HepG2 (cell line): Measurements from ENCODE around the gene PRPSAP1. TPM values are rescaled to one million over a fixed set of nuclear protein-coding genes. Genes with fewer than 3 reads are reported as not detected.

ENCODE experiments used
- ARID3A ChIP-seq: IDR thresholded peaks from 2 replicates; pipeline ENCODE4 v1.6.1; 2012; ENCODE audit warnings: low read depth, low read length, improper control_type of control experiment
- EED ChIP-seq: sonication (generic); formaldehyde crosslinking; IDR thresholded peaks from 2 replicates; pipeline ENCODE4 v1.5.0; 2020; ENCODE audit warnings: mild to moderate bottlenecking, missing genetic modification reagents
- ERF ChIP-seq: IDR thresholded peaks from 2 replicates; pipeline ENCODE4 v1.6.1; 2018; ENCODE audit warnings: missing biosample characterization, missing genetic modification reagents
- GATAD2A ChIP-seq: IDR thresholded peaks from 2 replicates; pipeline ENCODE4 v1.6.1; 2016
- HHEX ChIP-seq: IDR thresholded peaks from 2 replicates; pipeline ENCODE4 v1.6.1; 2016; ENCODE audit warnings: control low read depth
- HOXA3 ChIP-seq: sonication (generic); formaldehyde crosslinking; IDR thresholded peaks from 2 replicates; pipeline ENCODE4 v1.5.0; 2020; ENCODE audit warnings: missing genetic modification reagents
- MXI1 ChIP-seq: IDR thresholded peaks from 3 replicates; pipeline ENCODE4 v1.6.1; 2012; ENCODE audit warnings: low read depth, low read length, inconsistent platforms, borderline replicate concordance
- NR2F2 ChIP-seq: IDR thresholded peaks from 2 replicates; pipeline ENCODE4 v1.6.1; 2012; ENCODE audit warnings: low read depth, inconsistent platforms, borderline replicate concordance
- POGK ChIP-seq: sonication (generic); formaldehyde crosslinking; conservative IDR thresholded peaks from 2 replicates; pipeline ENCODE4 v1.8.0; 2022; ENCODE audit warnings: mild to moderate bottlenecking, moderate library complexity, missing genetic modification reagents
- SALL2 ChIP-seq: sonication (generic); formaldehyde crosslinking; IDR thresholded peaks from 2 replicates; pipeline ENCODE4 v1.8.1; 2023; ENCODE audit warnings: mild to moderate bottlenecking, missing genetic modification reagents, inconsistent platforms
- SAP130 ChIP-seq: IDR thresholded peaks from 2 replicates; pipeline ENCODE4 v1.6.1; 2016; ENCODE audit warnings: low read depth
- SIX1 ChIP-seq: sonication (generic); formaldehyde crosslinking; IDR thresholded peaks from 2 replicates; pipeline ENCODE4 v1.4.0; 2020; ENCODE audit warnings: missing genetic modification reagents, borderline replicate concordance
- SKI ChIP-seq: fragments of 450-650 bp; IDR thresholded peaks from one replicate; pipeline ENCODE4 v1.6.1; 2018; ENCODE audit warnings: mild to moderate bottlenecking; ENCODE audit not compliant: partially characterized antibody
- SMC3 ChIP-seq: IDR thresholded peaks from 2 replicates; pipeline ENCODE4 v1.6.1; 2011; ENCODE audit warnings: low read length, improper control_type of control experiment
- TFE3 ChIP-seq: IDR thresholded peaks from 2 replicates; pipeline ENCODE4 v1.6.1; 2016
- THAP11 ChIP-seq: IDR thresholded peaks from 2 replicates; pipeline ENCODE4 v1.6.1; 2016; ENCODE audit warnings: missing biosample characterization, missing genetic modification reagents
- ZGPAT ChIP-seq: IDR thresholded peaks from 2 replicates; pipeline ENCODE4 v1.6.1; 2016; ENCODE audit warnings: mild to moderate bottlenecking
- ZNF75D ChIP-seq: sonication (generic); formaldehyde crosslinking; IDR thresholded peaks from 2 replicates; pipeline ENCODE4 v1.8.1; 2023; ENCODE audit warnings: missing genetic modification reagents, mild to moderate bottlenecking, borderline replicate concordance
- ZNF770 ChIP-seq: sonication (generic); formaldehyde crosslinking; IDR thresholded peaks from 2 replicates; pipeline ENCODE4 v1.5.0; 2020; ENCODE audit warnings: mild to moderate bottlenecking, missing genetic modification reagents
- polyA plus RNA-seq, 8 experiments: library from polyadenylated mRNA; depleted of rRNA in 3 of 8; stranded (reverse) in 7 of 8; unstranded in 1 of 8; fragments of >200 nt; fragmentation: Illumina TruSeq in 4 of 8; extraction: Trizol in 4 of 8; gene quantifications; 2 replicates each; pipeline versions ENCODE4 v1.2.1 to v1.2.3, GENCODE V29; 2011 to 2016; ENCODE audit warnings: low read depth in 4 of 8, missing spikeins in 1 of 8, mixed read lengths in 1 of 8; ENCODE audit not compliant: insufficient read depth in 1 of 8
- total RNA-seq, 5 experiments: library from RNA; depleted of rRNA; stranded (reverse); fragments of >200 nt; fragmentation: Illumina TruSeq; extraction: Trizol; gene quantifications; 2 replicates each; pipeline ENCODE4 v1.2.3, GENCODE V29; 2016; ENCODE audit warnings: low read depth in 1 of 5
- TF ChIP-seq, protein P1 (sequence below): sonication (generic); formaldehyde crosslinking; IDR thresholded peaks from 2 replicates; pipeline ENCODE4 v1.4.0; 2020; ENCODE audit warnings: missing genetic modification reagents

Gene PRPSAP1
- total and polyA plus RNA-seq, 2 of the 13 experiments (the other 11 are each of a cell fraction or from before 2014, with no cell fraction given) = 91.1 to 314 TPM

DNA sequence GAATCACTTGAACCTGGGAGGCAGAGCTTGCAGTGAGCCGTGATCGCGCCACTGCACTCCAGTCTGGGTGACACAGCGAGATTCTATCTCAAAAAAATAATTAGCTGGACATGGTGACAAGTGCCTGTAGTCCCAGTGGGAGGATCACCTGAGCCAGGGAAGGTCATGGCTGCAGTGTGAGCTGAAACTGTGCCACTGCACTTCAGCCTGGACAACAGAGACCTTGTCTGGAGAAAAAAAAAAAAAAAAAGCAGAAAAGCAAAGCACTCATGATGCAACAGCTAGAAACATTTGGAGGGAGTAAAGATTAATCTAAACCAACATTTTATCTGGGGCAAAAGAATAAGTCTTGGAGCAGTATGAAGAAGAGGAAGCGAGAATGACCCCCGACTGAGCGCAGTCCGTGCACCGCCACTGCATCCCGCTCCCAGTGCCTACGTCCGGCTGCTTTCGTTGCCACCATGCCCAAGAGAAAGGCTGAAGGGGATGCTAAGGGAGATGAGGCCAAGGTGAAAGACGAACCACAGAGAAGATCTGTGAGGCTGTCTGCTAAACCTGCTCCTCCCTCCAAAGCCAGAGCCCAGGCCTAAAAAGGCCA, 8.2 kb downstream of the PRPSAP1 start (continued):
- TF ChIP-seq ZNF770 (CRISPR knock-in tag) (0 out of 2 replicates have a peak, but pooled peaks have one; percentile 24), MXI1 (peak; percentile 51; the same call in 1 of the 3 replicates), NR2F2 (no peak), POGK (CRISPR knock-in tag) (peak; percentile 74; the same call in 1 of the 2 replicates), SKI (peak; percentile 81), ARID3A (peak; percentile 46; the same call in 1 of the 2 replicates), HHEX (no peak), ZGPAT (CRISPR knock-in tag) (peak; percentile 38; the same call in 1 of the 2 replicates), THAP11 (peak; percentile 23; the same call in 1 of the 2 replicates), SIX1 (CRISPR knock-in tag) (no peak), SMC3 (peak; percentile 29; the same call in 1 of the 2 replicates), ERF (CRISPR knock-in tag) (peak; percentile 38; the same call in 1 of the 2 replicates), HOXA3 (CRISPR knock-in tag) (peak; percentile 51), ZNF75D (no peak), EED (CRISPR knock-in tag) (0 out of 2 replicates have a peak, but pooled peaks have one; percentile 13), TFE3 (CRISPR knock-in tag) (no peak; the same call in 1 of the 2 replicates), GATAD2A (CRISPR knock-in tag) (peak; percentile 88), SALL2 (no peak), SAP130 (CRISPR knock-in tag) (peak; percentile 68)
- TF ChIP-seq, protein P1, sequence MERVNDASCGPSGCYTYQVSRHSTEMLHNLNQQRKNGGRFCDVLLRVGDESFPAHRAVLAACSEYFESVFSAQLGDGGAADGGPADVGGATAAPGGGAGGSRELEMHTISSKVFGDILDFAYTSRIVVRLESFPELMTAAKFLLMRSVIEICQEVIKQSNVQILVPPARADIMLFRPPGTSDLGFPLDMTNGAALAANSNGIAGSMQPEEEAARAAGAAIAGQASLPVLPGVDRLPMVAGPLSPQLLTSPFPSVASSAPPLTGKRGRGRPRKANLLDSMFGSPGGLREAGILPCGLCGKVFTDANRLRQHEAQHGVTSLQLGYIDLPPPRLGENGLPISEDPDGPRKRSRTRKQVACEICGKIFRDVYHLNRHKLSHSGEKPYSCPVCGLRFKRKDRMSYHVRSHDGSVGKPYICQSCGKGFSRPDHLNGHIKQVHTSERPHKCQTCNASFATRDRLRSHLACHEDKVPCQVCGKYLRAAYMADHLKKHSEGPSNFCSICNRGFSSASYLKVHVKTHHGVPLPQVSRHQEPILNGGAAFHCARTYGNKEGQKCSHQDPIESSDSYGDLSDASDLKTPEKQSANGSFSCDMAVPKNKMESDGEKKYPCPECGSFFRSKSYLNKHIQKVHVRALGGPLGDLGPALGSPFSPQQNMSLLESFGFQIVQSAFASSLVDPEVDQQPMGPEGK = peak; percentile 41; the same call in 1 of the 2 replicates
